Effector memory CD8-positive, alpha-beta T cell (primary cell): ENCODE data around the gene UGT1A7.
"Not testable (repeated sequence)": the region's sequence is repeated elsewhere in the genome, so short reads cannot be mapped to it uniquely, and the experiment has no call there.

ENCODE experiments used
- ATAC-seq: fragments of 150-1000 bp; cut with Tn5 transposase; replicated peaks from 2 replicates; pipeline ENCODE4 v1.10.0; 2021; ENCODE audit warnings: mild to moderate bottlenecking, moderate library complexity
- DNase-seq, 3 experiments: peaks; one replicate each; pipeline ENCODE4 v3.0.0; 2021
- H3K27ac Mint-ChIP-seq, 2 donors: one replicate each; pipeline ENCODE4 v1.8.0; 2022; ENCODE audit warnings: mild to moderate bottlenecking in 2 of 2, mixed read lengths in 2 of 2, moderate library complexity in 2 of 2
- H3K27me3 Mint-ChIP-seq, 2 donors: one replicate each; pipeline ENCODE4 v1.8.0; 2022; ENCODE audit warnings: mixed read lengths in 2 of 2
- H3K36me3 Mint-ChIP-seq: one replicate; pipeline ENCODE4 v1.8.0; 2022; ENCODE audit warnings: mild to moderate bottlenecking, moderate library complexity, mixed read lengths; ENCODE audit not compliant: insufficient read depth
- H3K4me1 Mint-ChIP-seq, 2 donors: one replicate each; pipeline ENCODE4 v1.8.0; 2022; ENCODE audit warnings: low read depth in 2 of 2, mixed read lengths in 2 of 2
- H3K4me3 Mint-ChIP-seq, 2 donors: one replicate each; pipeline ENCODE4 v1.8.0; 2022; ENCODE audit warnings: mild to moderate bottlenecking in 2 of 2, mixed read lengths in 2 of 2, moderate library complexity in 2 of 2
- H3K9me3 Mint-ChIP-seq, 2 donors: one replicate each; pipeline ENCODE4 v1.8.0; 2022; ENCODE audit warnings: mixed read lengths in 2 of 2
- total RNA-seq, 9 experiments: gene quantifications; one replicate each; lab custom pipeline; 2026; lab: John Stamatoyannopoulos, UW

Gene UGT1A7
- 0 reads per million in 9 experiments for total RNA-seq

DNA sequence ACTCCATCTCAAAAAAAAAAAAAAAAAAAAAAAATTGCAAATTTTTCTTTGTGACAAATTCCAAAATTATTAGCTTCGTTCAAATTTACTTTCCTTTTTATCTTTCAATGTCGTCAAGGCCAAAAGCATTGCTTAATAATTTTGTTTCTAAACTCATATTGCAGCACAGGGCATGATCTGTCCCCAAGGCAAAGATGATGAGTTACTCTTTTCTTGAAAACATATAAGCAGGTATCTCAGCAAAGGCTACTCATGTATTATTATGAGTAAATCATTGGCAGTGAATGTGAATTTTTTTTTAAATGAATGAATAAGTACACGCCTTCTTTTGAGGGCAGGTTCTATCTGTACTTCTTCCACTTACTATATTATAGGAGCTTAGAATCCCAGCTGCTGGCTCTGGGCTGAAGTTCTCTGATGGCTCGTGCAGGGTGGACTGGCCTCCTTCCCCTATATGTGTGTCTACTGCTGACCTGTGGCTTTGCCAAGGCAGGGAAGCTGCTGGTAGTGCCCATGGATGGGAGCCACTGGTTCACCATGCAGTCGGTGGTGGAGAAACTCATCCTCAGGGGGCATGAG lies at the start of gene UGT1A7:
Gene UGT1A7 (plus strand): TSS at position 381 of the 579 bp plus-strand sequence. CDS start 37 bp downstream, at position 418.
- ATAC-seq, result no peak
- H3K36me3 Mint-ChIP-seq, result no peaks in the 10 kb centered on the region
- H3K4me3 Mint-ChIP-seq, result no peak within 1 kb of the TSS
- no peaks in the 10 kb centered on the region for H3K4me1 Mint-ChIP-seq
- H3K27ac Mint-ChIP-seq, result no peak within 1 kb of the TSS
- H3K9me3 Mint-ChIP-seq, result no peaks in the 10 kb centered on the region
- H3K27me3 Mint-ChIP-seq, result peaks cover 36 to 42% of the 10 kb centered on the region in 2 donors
- no peak for DNase-seq

DNA sequence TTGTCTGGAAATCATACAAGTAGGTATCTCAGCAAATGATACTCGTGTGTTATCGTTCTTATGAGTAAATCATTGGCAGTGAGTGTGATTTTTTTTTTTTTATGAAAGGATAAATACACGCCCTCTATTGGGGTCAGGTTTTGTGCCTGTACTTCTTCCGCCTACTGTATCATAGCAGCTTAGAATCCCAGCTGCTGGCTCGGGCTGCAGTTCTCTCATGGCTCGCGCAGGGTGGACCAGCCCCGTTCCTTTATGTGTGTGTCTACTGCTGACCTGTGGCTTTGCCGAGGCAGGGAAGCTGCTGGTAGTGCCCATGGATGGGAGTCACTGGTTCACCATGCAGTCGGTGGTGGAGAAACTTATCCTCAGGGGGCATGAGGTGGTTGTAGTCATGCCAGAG lies 45.4 kb upstream of the UGT1A7 start, which contains the start of gene UGT1A10:
Gene UGT1A10 (plus strand): TSS at position 143 of the 400 bp plus-strand sequence. CDS start 75 bp downstream, at position 218.
- H3K27me3 Mint-ChIP-seq, result peaks cover 59 to 60% of the 10 kb centered on the region in 2 donors
- not testable (repeated sequence) for H3K27ac Mint-ChIP-seq, ATAC-seq, H3K36me3 Mint-ChIP-seq, H3K4me3 Mint-ChIP-seq, H3K9me3 Mint-ChIP-seq, DNase-seq, H3K4me1 Mint-ChIP-seq

DNA sequence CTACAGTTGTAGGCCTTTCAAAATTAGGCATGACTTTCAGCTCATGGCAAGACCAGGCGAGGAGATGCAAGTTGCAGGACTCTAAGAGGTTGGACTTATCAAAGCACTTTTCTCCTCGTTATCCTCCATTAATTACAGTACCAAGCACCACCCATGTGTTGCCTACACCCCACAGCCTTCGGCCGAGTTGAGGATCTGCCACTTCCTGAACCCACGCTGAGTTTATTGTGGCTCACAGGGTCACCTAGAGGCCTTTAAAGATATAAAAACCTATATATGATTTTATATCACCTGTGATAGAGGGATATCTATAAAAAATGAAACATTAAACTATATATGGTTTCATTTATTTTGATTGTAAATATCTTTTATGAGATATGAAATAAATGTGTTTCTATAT lies 42.9 kb upstream of the UGT1A7 start:
- Mint-ChIP-seq H3K9me3 (no peaks in the 10 kb centered on the region), H3K36me3 (no peaks in the 10 kb centered on the region), H3K27me3 (peaks cover 49 to 50% of the 10 kb centered on the region in 2 donors), H3K27ac (no peak overlapping the region), H3K4me1 (no peaks in the 10 kb centered on the region), H3K4me3 (no peak overlapping the region)
- ATAC-seq (no peak), DNase-seq (no peak)

DNA sequence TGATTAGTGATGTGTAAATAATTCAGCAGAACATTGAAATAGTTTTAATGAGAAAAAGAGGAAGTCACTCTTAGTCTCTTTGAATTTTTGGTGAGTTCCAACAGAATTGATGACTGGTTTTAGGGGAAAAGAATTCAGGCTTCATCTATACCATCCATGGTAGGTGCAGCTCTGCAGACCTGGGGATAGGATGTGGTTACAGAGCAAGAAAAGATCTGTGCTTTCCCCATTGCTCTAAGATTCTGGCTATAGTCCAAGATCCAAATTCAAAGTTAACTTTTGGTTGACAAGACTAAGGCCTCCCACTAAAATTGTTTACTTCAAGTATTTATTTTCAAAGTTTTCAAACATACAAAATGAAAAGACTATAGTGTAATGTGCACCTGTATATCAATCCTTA lies 41.8 kb upstream of the UGT1A7 start:
- H3K9me3 Mint-ChIP-seq, result no peaks in the 10 kb centered on the region
- H3K4me1 Mint-ChIP-seq, result no peaks in the 10 kb centered on the region
- H3K4me3 Mint-ChIP-seq, result no peak overlapping the region
- no peak for DNase-seq
- peaks cover 45 to 49% of the 10 kb centered on the region in 2 donors for H3K27me3 Mint-ChIP-seq
- no peaks in the 10 kb centered on the region for H3K36me3 Mint-ChIP-seq
- H3K27ac Mint-ChIP-seq, result no peak overlapping the region
- ATAC-seq, result no peak

DNA sequence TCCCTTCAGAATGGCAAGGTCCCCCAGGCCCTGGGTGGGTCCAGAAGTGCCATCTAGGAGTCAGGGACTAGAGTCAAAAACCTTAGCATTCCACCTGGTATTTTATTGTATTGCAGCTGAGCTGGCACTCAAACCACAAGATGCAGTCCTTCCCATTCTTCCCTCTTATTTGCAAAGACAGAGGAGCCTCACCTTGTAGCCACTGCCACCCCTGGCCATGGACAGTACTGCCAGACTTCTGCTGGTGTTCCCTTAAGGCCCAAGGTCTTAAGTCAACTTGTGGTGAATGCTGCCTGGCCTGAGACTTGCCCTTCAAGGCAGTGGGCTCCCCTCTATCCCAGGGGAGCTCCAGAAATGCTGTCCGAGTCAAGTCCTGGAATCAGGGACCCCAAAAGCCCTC lies 38.6 kb upstream of the UGT1A7 start:
- H3K9me3 Mint-ChIP-seq, result peaks cover 0 to 5% of the 10 kb centered on the region in 2 donors
- H3K36me3 Mint-ChIP-seq, result no peaks in the 10 kb centered on the region
- no peaks in the 10 kb centered on the region for H3K4me1 Mint-ChIP-seq
- H3K27me3 Mint-ChIP-seq, result peaks cover 49 to 58% of the 10 kb centered on the region in 2 donors
- ATAC-seq (no peak), DNase-seq (no peak)
- H3K27ac Mint-ChIP-seq, result no peak overlapping the region
- H3K4me3 Mint-ChIP-seq, result no peak overlapping the region

DNA sequence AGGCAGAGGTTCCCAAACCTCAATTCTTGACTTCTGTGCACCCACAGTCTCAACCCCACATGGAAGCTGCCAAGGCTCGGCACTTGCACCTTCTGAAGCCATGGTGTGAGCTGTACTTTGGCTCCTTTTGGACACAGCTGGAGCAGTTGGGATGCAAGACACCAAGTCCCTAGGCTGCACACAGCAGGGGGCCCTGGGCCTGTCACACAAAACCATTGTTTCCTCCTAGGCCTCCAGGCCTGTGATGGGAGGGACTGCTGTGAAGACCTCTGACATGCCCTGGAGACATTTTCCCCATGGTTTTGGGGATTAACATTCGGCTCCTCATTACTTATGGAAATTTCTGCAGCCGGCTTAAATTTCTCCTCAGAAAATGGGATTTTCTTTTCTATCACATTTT lies 35.7 kb upstream of the UGT1A7 start:
- H3K27ac Mint-ChIP-seq, DNase-seq, H3K4me3 Mint-ChIP-seq, H3K9me3 Mint-ChIP-seq, H3K36me3 Mint-ChIP-seq, ATAC-seq, H3K4me1 Mint-ChIP-seq: not testable (repeated sequence)
- H3K27me3 Mint-ChIP-seq, result peaks cover 49 to 65% of the 10 kb centered on the region in 2 donors

DNA sequence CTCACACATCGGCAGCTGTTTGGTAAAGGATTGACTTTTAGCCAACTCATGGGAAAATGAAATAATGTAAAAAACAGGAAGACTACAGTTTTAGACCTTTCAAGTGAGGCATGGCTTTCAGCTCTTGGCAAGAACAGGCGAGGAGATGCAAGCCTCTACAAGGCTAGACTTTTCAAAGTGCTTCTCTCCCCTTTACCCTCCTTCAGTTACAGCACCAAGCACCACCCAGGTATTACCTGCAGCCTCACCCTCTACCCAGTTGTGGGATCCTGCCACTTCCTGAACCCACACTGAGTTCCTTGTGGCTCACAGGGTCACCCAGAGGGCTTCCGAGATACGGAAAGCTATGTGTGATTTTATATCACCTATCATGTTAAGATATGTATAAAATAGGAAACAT lies 30.7 kb upstream of the UGT1A7 start:
- Mint-ChIP-seq H3K27me3 (peaks cover 43 to 61% of the 10 kb centered on the region in 2 donors), H3K27ac (no peak overlapping the region), H3K4me1 (peaks cover 0 to 2% of the 10 kb centered on the region in 2 donors), H3K9me3 (peaks cover 0 to 5% of the 10 kb centered on the region in 2 donors), H3K4me3 (no peak overlapping the region), H3K36me3 (no peaks in the 10 kb centered on the region)
- ATAC-seq, result no peak
- no peak for DNase-seq

DNA sequence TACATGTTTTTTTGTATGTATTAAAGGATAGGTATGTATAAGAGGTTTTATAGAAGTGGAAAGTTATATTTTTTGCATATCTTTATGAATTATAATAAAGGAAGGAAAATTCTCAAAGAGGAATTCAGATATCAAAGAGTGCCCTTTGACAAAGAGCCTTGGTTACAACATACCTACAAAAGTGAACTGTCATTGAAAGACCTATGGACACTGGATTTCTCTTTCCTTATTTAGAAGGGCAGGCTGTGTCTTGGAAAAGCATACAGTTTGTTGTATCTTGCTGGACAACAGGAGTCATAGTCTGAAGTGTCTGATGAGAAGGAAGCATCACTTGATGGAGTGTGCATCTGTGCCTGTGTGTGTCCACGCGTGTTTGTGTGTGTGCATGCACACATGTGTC lies 30.3 kb upstream of the UGT1A7 start:
- H3K27me3 Mint-ChIP-seq, result peaks cover 41 to 60% of the 10 kb centered on the region in 2 donors
- peaks cover 0 to 4% of the 10 kb centered on the region in 2 donors for H3K9me3 Mint-ChIP-seq
- ATAC-seq (no peak), DNase-seq (no peak)
- peaks cover 0 to 3% of the 10 kb centered on the region in 2 donors for H3K4me1 Mint-ChIP-seq
- no peak overlapping the region for H3K4me3 Mint-ChIP-seq
- no peaks in the 10 kb centered on the region for H3K36me3 Mint-ChIP-seq
- no peak overlapping the region for H3K27ac Mint-ChIP-seq

DNA sequence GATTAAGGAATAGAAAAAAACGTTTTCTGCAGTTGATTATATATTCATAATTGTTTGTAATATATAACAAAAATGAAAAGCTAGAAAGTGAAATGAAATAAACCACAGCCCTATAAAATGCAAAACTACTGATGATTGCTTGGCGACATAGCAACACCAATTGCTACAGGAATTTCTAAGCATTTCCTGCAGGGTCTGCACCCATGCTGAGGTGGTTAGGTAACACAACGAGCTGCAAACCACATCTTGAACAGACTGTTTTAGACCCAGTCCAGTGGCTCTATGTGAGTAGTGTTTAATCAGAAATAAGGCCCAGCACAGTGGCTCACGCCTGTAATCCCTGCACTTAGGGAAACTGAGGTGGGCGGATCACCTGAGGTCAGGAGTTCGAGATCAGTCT lies 27.2 kb upstream of the UGT1A7 start:
- H3K4me1 Mint-ChIP-seq, result peaks cover 0 to 8% of the 10 kb centered on the region in 2 donors
- no peak for DNase-seq
- peak; percentile 22 for ATAC-seq
- H3K4me3 Mint-ChIP-seq, result no peak overlapping the region
- H3K27me3 Mint-ChIP-seq, result peaks cover 40 to 67% of the 10 kb centered on the region in 2 donors
- no peaks in the 10 kb centered on the region for H3K36me3 Mint-ChIP-seq
- peak overlapping the region in 1 of 2 donors; percentile 39 for H3K27ac Mint-ChIP-seq
- H3K9me3 Mint-ChIP-seq, result no peaks in the 10 kb centered on the region

DNA sequence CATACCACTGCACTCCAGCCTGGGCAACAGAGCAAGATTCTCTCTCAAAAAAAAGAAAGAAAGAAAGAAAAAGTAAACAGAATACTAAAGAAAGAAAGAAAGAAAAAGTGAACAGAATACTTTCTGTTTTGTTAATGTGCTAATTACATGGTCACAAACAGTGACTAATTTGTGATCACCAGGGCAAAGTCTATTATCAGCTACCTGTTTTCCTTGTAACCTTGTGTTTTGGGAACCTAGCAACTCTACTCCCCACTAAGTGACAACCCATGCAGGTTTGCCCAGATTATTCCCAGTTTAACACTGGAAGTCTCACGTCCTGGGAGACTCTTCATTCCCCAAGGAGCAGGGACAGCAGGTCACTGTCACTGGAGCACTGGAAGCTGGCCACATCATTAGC lies 26.7 kb upstream of the UGT1A7 start:
- Mint-ChIP-seq H3K4me3 (no peak overlapping the region), H3K9me3 (no peaks in the 10 kb centered on the region), H3K27me3 (peaks cover 46 to 69% of the 10 kb centered on the region in 2 donors), H3K36me3 (no peaks in the 10 kb centered on the region), H3K27ac (peak overlapping the region in 1 of 2 donors; percentile 39), H3K4me1 (peaks cover 0 to 8% of the 10 kb centered on the region in 2 donors)
- no peak for ATAC-seq
- DNase-seq, result no peak

DNA sequence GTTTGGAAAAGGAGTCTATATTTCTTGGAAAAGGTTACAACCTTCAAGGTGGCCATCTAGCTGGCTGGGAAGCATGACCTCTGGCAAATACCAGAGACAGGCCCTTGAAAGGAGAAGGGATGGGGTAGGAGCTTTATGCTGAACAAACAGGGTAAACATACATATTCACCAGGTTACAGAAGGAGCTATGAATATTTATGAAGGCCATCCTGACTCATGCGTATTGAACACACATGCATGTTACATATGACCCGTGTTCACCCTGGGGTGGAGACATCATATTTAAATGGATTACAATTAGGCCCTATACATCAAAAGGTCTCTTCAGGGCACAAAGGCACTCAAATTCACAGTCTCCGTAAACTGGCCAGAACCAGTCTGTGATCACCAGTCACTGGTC lies 25.8 kb upstream of the UGT1A7 start:
- H3K27me3 Mint-ChIP-seq, result peaks cover 55 to 69% of the 10 kb centered on the region in 2 donors
- not testable (repeated sequence) for H3K27ac Mint-ChIP-seq, DNase-seq, H3K4me1 Mint-ChIP-seq, H3K9me3 Mint-ChIP-seq, ATAC-seq, H3K36me3 Mint-ChIP-seq, H3K4me3 Mint-ChIP-seq

DNA sequence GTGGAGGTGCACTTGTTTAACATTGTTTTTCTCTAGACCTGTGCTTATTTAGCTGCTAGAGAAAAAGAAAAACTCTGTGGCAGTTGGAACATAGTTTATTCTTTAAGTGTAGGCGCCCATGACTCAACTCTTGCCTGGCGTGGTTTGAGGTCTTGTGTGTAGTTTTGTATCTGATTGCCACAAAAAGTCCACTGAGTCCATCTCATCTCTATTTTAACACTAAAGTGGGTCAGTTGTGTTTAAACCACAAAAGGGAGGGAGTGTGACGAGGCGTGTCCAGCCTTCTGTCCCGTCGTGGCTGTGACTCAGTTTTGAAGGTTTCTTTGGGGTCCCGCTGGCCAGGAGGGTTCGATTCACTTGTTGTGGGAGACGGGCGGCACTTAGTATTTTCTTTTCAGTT lies 25.3 kb upstream of the UGT1A7 start:
- H3K9me3 Mint-ChIP-seq, result no peaks in the 10 kb centered on the region
- H3K27ac Mint-ChIP-seq, result no peak overlapping the region
- H3K4me3 Mint-ChIP-seq, result no peak overlapping the region
- peaks cover 60 to 68% of the 10 kb centered on the region in 2 donors for H3K27me3 Mint-ChIP-seq
- no peaks in the 10 kb centered on the region for H3K36me3 Mint-ChIP-seq
- ATAC-seq, result no peak
- DNase-seq, result no peak
- H3K4me1 Mint-ChIP-seq, result peaks cover 0 to 8% of the 10 kb centered on the region in 2 donors

DNA sequence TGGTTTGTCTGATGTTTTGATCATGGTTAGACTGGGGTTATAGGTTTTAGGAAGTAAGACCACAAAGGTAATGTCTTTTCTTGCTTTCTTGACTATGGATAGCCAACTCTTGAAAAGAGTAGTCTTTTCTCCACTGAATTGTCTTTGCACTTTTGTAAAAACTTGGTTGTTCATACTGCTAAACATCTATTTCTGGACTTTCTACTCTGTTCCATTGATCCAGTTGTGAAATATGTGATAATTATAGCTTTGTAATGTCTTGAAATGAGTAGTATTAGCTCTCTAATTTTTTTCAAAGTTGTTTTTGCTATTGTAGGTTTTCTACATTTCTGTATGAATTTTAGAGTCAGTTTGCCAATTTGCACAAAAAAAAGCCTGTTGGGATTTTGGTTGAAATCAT lies 23.1 kb upstream of the UGT1A7 start:
- Mint-ChIP-seq H3K4me1 (peaks cover 0 to 8% of the 10 kb centered on the region in 2 donors), H3K9me3 (no peaks in the 10 kb centered on the region), H3K27ac (no peak overlapping the region), H3K27me3 (peaks cover 54 to 62% of the 10 kb centered on the region in 2 donors), H3K4me3 (no peak overlapping the region), H3K36me3 (no peaks in the 10 kb centered on the region)
- no peak for ATAC-seq
- no peak for DNase-seq

DNA sequence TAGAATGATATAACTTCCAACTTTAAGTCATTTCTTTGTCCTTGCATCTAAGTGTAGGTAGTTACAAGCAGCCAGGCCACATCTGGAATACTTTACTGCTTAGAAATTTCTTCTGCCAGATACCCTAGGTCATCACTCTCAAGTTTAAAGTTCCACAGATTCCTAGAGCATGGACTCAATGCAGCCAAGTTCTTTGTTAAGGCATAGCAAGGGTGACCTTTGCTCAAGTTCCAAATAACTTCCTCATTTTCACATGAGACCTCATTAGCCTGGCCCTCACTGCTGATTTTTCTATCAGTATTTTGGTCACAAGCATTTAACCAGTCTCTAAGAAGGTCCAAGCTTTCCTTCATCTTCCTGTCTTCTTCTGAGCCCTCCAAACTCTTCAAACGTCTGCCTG lies 17.8 kb upstream of the UGT1A7 start:
- Mint-ChIP-seq H3K36me3 (no peaks in the 10 kb centered on the region), H3K9me3 (peaks cover 0 to 2% of the 10 kb centered on the region in 2 donors), H3K27ac (no peak overlapping the region), H3K4me1 (no peaks in the 10 kb centered on the region), H3K4me3 (no peak overlapping the region), H3K27me3 (peaks cover 58 to 66% of the 10 kb centered on the region in 2 donors)
- ATAC-seq (no peak), DNase-seq (no peak)
